Right ventricle myocardium superior (tissue), 1 donor: Measurements from ENCODE around the gene FUT4. TPM values are rescaled to one million over a fixed set of nuclear protein-coding genes. Genes with fewer than 3 reads are reported as not detected.
"Not testable (repeated sequence)": the region's sequence is repeated elsewhere in the genome, so short reads cannot be mapped to it uniquely, and the experiment has no call there.

Experiments used
- ATAC-seq: fragments of 200-7000 bp; cut with Tn5 transposase; one replicate; pipeline ENCODE4 v1.9.1; 2020; ENCODE audit warnings: mild to moderate bottlenecking; ENCODE audit not compliant: poor library complexity
- DNase-seq: peaks from one replicate; pipeline ENCODE4 v3.0.0-alpha.2; 2020
- intact Hi-C: fragments of 100-400 bp; cut with DNase I; formaldehyde crosslinking; loops from one replicate; pipeline ENCODE4 v1.11.2; 2022
- total RNA-seq: library from RNA; stranded (reverse); fragmentation: NEBNext Ultra II Directional; extraction: Animal tissue kit (Norgen Biotek cat#: 25700); gene quantifications from one replicate; pipeline ENCODE4 v1.2.1, GENCODE V29; 2021
- donor health status: DM: no; HTN: yes; CAD: no; lungs with severe emphysema.

Gene FUT4
- total RNA-seq, 1 donor from 2014 or later = 1.4 TPM

DNA sequence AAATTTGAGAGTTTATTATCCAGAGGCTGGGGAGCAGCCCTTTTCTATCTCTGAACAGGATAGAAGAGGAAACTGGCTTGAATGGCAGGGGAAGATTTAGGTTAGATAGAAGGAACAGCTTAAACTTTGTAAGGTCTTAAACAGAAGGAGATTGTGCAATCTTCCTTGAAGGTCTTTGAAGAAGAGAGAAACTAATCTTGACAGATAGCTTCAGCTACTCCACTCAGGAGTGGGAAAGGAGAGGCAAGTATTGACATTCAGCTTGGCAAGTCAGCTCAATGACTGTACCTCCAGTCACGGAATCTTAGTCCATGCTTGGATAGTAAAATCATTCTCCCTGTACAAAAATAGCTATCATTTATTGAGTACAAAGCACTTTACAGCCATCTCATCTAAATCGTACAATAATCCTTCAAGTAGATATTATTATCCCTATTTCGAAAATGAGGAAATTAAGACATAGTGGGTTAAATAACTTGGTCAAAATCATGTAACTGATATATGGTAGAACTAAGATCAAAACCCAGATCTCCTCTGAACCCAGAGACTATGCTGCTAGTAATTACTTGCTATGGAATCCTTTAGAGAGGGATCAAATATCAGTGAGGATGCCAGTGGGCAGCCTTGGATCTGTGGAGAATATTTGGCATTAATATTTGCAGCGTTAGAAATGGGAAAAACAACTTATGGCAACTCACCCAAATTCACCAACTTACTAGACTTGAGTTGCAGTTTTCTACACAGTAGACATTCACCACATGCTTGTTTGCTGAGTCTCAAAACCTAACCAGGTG, 16.9 kb upstream of the FUT4 start:
- no peak for DNase-seq
- intact Hi-C loops = no loop called here
- no peak for ATAC-seq

DNA sequence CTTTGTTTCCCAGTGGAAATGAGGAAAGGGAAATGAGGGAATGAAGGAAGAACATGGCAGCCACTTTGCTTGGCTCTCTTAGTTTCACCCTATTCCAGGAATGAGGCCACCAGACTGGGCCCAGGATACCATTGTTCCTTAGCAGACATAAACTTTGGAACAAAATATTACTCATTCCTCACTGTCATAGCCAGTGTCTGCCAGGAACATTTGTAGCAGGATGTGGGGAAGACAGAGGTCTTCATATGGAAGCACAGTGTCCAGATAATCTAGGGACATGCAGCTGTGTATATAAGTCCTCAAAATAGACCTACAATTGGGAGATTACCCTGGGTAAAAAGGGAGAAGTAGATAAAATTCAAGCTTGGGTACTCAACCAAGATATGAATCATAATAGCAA, 15.2 kb upstream of the FUT4 start:
- intact Hi-C loops = no loop called here
- DNase-seq = no peak
- ATAC-seq = no peak

DNA sequence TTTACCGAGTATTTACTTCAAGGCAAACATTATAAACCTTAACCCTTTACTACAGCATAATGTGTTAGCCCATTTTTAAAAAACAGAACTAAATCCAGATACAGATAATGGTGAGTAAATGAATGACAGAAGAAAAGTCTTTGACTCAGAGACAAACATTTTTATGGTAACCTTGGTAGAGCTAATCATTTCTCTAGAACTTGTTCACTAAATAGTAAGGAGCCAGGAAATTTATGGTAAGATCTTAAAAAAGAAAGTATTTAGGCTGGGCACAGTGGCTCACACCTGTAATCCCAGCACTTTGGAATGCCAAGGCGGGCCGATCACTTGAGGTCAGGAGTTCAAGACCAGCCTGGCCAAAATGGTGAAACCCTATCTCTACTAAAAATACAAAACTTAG, 11.5 kb upstream of the FUT4 start:
- DNase-seq (no peak), ATAC-seq (no peak)
- intact Hi-C loops = no loop called here

DNA sequence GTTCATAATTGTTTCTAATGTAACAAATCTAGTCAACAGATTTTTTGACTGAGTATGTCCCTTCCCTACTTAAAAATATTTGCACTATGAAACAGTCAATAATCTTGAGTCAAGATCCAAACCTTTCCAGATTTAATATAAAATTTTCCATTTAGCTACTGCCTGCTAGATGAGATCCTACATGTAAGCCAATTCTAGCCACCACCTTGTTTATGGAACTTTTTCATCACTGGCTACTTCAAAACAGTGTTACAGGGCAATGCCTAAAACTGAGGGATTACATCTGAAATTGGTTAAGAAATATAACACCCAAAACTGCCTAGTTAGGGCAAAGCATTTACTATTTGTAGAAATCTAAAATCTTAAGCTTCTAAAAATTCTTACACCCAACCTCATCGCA, 10.5 kb upstream of the FUT4 start:
- no peak for DNase-seq
- intact Hi-C loops = no loop called here
- ATAC-seq = no peak

DNA sequence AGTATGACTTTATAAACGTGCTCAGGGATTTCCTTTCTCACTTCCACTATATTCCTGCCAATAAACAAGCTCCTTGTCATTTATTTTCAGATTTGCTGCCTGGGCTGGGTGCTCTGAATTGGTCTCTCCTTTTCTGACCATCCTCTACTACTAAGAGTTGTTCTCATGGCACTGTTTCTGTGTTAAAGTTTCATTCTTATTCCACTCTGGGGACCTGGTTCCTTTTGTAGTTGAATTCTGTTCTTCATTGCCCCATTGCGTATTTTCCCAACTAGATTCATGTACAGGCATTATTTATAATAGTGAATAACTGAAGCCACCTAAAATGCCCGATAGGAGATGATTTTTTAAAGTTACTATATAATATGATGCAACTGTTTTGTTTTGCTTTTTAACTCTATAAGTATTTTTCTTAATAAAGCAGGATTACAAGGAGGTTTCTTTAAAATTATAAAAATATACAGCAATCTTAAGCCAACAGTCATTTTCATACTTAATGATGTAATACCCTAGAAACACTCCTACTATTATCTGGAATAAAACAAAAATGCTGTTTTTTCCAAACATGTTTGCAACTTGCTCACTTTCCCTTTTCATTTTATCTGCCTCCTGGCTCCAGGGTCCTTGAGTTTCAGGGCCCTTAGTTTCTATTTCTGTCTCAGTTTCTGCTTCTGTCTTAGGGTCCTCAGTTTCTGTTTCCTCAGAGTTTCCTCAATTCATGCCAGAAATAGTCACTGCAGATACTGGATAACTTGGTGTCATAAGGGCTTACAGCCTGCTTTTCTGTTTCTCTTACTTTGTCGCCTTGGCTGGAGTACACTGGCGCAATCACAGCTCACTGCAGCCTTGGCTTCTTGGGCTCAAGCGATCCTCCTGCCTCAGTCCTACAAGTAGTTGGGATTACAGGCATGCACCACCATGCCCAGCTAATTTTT, 9.8 kb upstream of the FUT4 start:
- DNase-seq = peak; percentile 47
- ATAC-seq = peak; percentile 83
- intact Hi-C loops = no loop called here

DNA sequence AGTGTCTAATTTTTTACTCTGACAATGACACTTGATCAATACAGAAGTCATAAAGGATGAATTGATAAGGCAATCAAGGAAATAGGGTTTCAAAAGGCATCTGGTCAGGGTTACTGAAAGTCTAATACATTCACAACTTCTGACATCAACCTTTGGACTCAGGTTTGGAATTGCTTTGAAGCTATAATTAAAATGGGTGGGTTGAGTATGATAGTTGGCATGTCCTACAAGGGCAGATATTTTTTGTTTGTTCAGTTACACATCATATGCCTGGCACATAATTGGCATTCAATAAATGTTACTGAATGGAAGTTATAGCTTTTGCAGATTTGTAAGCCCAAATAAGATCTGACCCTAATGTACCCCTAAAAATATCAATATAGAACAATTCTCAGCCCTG, 7.3 kb upstream of the FUT4 start:
- no peak for ATAC-seq
- intact Hi-C loops = no loop called here
- DNase-seq = no peak

DNA sequence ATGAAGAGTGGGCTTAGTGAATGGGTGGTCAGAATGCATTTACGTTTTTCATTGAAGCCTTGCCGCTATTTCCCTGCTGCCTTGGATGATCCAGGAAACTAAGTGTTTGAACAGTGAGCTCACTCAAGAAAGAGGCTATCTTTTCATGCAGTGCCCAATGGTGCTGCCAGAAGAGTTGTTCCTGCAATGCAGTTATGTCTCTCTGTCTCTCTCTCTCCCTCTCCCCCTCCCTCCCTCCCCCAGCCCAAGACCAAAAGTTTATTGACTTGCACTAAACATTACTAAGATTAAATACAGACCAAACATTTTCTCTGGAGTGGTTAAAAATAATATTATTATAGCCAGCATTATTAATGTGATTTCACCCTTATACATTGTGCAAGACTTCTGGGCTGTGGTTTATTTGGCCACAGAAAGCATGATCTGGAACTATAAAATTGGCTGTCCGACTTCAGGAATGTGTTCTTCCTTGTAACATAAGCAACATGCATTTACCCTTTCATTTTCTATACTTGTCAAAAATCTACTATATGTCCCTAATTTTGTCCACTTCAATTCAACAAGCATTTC, 6.6 kb upstream of the FUT4 start:
- no peak for DNase-seq
- intact Hi-C loops = no loop called here
- ATAC-seq = no peak

DNA sequence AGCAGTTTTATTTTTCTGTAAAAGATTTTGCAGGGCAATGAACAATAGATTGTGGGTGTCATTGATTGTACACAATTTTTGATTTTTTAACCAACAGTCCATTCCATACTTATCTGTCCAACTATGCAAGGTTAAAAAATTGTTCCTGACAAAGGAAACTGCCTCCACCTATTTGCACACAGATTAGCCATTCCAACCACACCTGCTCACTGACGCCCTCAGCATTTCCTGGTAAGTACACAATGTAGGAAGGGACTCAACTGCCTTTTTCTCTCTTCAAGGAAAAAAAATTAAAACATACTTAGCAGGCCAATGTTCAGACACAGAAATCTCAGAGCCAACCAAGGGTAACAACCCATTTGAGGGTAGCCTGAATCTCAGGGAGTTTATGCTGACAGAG, 4.3 kb upstream of the FUT4 start:
- intact Hi-C loops = no loop called here
- DNase-seq (no peak), ATAC-seq (no peak)

DNA sequence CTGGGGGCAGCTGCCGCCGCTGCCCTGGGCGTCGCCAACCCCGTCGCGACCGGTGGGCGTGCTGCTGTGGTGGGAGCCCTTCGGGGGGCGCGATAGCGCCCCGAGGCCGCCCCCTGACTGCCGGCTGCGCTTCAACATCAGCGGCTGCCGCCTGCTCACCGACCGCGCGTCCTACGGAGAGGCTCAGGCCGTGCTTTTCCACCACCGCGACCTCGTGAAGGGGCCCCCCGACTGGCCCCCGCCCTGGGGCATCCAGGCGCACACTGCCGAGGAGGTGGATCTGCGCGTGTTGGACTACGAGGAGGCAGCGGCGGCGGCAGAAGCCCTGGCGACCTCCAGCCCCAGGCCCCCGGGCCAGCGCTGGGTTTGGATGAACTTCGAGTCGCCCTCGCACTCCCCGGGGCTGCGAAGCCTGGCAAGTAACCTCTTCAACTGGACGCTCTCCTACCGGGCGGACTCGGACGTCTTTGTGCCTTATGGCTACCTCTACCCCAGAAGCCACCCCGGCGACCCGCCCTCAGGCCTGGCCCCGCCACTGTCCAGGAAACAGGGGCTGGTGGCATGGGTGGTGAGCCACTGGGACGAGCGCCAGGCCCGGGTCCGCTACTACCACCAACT, 1.0 kb downstream of the FUT4 start:
- ATAC-seq = no peak
- no peak for DNase-seq
- intact Hi-C loops = no loop called here

DNA sequence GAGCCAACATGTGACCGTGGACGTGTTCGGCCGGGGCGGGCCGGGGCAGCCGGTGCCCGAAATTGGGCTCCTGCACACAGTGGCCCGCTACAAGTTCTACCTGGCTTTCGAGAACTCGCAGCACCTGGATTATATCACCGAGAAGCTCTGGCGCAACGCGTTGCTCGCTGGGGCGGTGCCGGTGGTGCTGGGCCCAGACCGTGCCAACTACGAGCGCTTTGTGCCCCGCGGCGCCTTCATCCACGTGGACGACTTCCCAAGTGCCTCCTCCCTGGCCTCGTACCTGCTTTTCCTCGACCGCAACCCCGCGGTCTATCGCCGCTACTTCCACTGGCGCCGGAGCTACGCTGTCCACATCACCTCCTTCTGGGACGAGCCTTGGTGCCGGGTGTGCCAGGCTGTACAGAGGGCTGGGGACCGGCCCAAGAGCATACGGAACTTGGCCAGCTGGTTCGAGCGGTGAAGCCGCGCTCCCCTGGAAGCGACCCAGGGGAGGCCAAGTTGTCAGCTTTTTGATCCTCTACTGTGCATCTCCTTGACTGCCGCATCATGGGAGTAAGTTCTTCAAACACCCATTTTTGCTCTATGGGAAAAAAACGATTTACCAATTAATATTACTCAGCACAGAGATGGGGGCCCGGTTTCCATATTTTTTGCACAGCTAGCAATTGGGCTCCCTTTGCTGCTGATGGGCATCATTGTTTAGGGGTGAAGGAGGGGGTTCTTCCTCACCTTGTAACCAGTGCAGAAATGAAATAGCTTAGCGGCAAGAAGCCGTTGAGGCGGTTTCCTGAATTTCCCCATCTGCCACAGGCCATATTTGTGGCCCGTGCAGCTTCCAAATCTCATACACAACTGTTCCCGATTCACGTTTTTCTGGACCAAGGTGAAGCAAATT, 1.8 kb downstream of the FUT4 start:
- intact Hi-C loops = no loop called here
- peak; percentile 53 for DNase-seq
- ATAC-seq = no peak

DNA sequence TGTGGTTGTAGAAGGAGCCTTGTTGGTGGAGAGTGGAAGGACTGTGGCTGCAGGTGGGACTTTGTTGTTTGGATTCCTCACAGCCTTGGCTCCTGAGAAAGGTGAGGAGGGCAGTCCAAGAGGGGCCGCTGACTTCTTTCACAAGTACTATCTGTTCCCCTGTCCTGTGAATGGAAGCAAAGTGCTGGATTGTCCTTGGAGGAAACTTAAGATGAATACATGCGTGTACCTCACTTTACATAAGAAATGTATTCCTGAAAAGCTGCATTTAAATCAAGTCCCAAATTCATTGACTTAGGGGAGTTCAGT, 2.4 kb downstream of the FUT4 start:
- intact Hi-C loops = no loop called here
- ATAC-seq = no peak
- no peak for DNase-seq

DNA sequence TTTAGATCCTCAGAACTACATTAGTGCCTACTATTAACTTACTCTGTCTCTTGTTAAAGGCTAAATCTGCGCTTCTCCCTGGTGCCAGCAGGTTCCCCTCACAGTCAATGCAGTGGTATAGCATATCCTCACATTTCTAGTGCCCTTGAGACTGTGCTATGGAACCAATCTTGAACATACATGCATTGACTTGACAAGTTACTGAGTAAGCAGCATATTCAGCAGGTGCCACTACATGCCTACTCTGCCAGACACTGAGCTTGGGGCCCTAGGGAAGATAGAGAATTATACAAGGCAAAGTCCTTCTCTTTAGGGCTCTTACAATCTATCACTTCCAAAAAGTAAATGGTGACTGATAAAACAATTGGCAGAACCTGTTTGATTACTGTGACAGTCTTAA, 3.2 kb downstream of the FUT4 start:
- ATAC-seq = no peak
- DNase-seq = no peak
- intact Hi-C loops = no loop called here

DNA sequence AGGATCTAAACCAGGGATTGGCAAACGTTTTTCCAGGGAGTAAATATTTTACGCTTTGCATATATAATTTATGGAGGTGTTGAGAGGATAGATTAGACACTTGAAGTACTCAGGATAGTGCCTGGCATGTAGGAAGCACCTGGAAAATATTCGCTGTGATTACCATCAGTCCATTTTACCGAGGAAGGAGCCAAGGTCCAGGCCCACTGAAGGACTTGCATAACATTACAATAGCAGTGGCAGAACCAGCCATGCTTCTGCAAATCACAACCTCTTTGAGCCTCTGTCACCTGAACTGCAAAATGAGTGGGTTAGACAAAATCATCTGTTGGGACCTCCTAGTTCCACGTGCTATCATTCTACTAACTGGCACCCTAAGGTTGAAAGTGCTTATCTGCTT, 5.4 kb downstream of the FUT4 start:
- no peak for DNase-seq
- intact Hi-C loops = no loop called here
- ATAC-seq = no peak

DNA sequence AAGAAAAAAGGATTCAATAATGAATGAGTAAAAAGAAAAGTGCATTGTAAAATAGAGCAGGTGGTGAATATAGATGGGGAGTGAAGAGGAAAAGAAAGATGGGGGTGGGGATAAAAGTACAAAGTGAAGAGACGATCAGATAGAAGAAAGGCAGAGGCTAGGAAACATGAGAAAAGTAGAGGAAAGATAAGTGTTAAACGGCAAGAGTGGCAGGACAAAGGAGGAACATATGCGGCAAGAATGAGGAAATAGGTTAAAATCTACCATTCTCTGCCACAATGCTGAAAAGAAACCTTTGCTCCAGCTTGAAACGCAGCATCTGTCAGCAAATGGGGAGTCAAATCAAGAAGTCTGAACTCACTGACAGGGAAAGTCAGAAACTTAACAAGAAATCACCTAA, 6.8 kb downstream of the FUT4 start:
- no peak for ATAC-seq
- intact Hi-C loops = no loop called here
- DNase-seq = no peak

DNA sequence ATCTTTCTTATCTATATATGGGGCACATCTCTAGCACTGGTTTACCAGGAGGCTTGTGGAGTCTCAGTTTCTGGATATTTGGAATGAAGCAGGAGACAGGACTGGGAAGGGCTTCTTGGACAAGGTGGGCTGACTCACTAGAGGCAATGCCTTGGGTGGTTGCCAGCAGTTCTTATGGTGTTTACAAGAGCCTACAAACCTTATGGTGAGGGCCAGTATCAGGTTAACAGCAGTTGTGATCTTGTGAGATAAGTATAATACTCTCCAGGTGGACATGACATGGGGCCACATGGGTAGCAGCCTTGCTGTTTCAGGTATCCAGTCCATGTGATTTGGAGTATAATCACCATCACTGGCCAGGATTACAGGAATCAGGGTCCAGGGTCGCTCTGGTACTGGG, 10.2 kb downstream of the FUT4 start:
- DNase-seq = no peak
- ATAC-seq = no peak
- intact Hi-C loops = no loop called here

DNA sequence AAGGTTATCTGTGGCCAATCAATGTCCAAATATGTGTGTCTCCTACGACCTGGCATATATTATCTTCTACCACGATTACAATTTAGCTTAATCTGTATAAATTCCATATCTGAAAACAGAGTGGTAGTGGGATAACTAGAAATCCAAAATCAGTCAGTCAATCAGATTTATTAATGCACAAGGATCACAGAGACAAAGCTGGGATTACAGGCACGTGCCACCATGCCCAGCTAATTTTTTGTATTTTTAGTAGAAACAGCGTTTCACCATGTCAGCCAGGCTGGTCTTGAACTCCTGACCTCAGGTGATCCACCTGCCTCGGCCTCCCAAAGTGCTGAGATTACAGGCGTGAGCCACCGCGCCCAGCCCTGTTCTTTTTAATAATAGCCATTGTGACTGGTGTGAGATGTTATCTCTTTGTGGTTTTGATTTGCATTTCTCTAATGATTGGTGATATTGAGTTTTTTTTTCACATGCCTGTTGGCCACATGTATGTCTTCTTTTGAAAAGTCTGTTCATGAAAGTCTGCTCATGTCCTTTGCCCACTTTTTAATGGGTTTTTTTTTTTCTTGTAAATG, 12.1 kb downstream of the FUT4 start:
- intact Hi-C loops, DNase-seq, ATAC-seq: not testable (repeated sequence)

DNA sequence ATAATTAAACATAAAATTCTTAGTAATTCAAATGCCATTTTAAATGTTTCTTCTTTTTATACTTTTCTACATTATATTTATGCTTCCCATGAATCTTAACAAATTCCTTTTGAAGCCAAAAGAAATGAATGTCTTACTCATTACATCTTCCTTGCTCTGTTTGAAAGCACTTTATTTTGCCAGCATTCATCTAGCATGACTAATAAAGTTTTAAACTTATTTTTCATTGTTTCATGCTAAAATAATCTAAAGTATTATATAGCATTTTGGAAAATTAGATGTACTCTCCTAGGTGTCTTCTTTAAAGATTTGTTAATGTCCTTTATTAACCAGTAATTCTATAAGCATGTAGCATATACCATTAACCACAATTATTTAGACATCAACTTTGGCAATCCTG, 13.7 kb downstream of the FUT4 start:
- intact Hi-C loops = no loop called here
- no peak for ATAC-seq
- DNase-seq = no peak

DNA sequence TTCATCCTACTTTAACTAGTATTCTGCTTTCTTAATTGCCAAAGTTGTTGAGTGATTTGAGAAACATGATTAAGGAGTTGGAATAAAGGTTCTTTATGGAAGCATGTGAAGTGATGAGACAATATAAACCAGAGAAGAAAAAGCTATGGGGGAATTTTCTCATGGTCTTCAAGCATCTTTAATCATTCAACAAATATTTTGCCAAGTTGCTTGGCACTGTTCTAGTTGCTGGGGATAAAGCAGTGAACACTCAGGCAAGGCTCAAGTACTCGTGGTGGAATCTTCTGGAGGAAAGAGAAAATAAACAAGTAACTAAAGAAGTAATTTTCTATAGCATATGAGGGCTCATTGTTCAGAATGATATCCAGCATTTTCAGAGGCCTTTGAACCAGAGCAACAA, 14.3 kb downstream of the FUT4 start:
- intact Hi-C loops = no loop called here
- ATAC-seq = no peak
- no peak for DNase-seq
